GM23248 (cell line): ENCODE results near the gene TSPEAR.

Experiments
- EZH2 ChIP-seq: fragments of 200-600 bp; sonication (generic); IDR thresholded peaks from 2 replicates; pipeline ENCODE4 v1.6.1; 2018; ENCODE audit warnings: antibody characterized with exemption, mild to moderate bottlenecking; ENCODE audit not compliant: insufficient read depth, poor library complexity, severe bottlenecking
- EZH2phosphoT487 ChIP-seq: fragments of 200-600 bp; sonication (generic); IDR thresholded peaks from 2 replicates; pipeline ENCODE4 v1.6.1; 2018; ENCODE audit warnings: antibody characterized with exemption, moderate library complexity, mild to moderate bottlenecking, low read depth; ENCODE audit not compliant: insufficient read depth

GRCh38 chr21:44475266-44475845 is 236.0 kb downstream of the TSPEAR start:
- TF ChIP-seq EZH2 = no peak
- no peak for TF ChIP-seq EZH2phosphoT487
